ENCODE data around the gene TUB.

The TUB gene

GRCh38 chr11:8080674-8081590, at the start of gene TUB:
TUB (plus strand) TSS chr11:8081211; CDS start chr11:8081511, 300 bp downstream.
- no peak for DNase-seq (ENCODE audit: low read depth in 1 of 2, low spot score in 1 of 2)

- DNase-seq (ENCODE audit: low read depth in 1 of 2, low spot score in 1 of 2), result no peak
Measured at GRCh38 chr11:8031248-8032115, 49.5 kb upstream of the TUB start.

- no peak for DNase-seq (ENCODE audit: low read depth in 1 of 2, low spot score in 1 of 2)
Measured at GRCh38 chr11:8032122-8032521, 48.9 kb upstream of the TUB start.

- DNase-seq (ENCODE audit: low read depth in 1 of 2, low spot score in 1 of 2), result no peak
Measured at GRCh38 chr11:8032576-8033304, 48.3 kb upstream of the TUB start.

- peak in 1 of 2 donors; percentile 23 for DNase-seq (ENCODE audit: low read depth in 1 of 2, low spot score in 1 of 2)
Measured at GRCh38 chr11:8033305-8034105, 47.5 kb upstream of the TUB start.

- no peak for DNase-seq (ENCODE audit: low read depth in 1 of 2, low spot score in 1 of 2)
Measured at GRCh38 chr11:8034106-8034585, 46.9 kb upstream of the TUB start.

- DNase-seq (ENCODE audit: low read depth in 1 of 2, low spot score in 1 of 2), result no peak
Measured at GRCh38 chr11:8034604-8035190, 46.3 kb upstream of the TUB start.

- DNase-seq (ENCODE audit: low read depth in 1 of 2, low spot score in 1 of 2), result no peak
Measured at GRCh38 chr11:8035200-8035855, 45.7 kb upstream of the TUB start.

GRCh38 chr11:8036002-8036802, 44.8 kb upstream of the TUB start:
- DNase-seq (ENCODE audit: low read depth in 1 of 2, low spot score in 1 of 2), result no peak

GRCh38 chr11:8036986-8037385, 44.0 kb upstream of the TUB start:
- DNase-seq (ENCODE audit: low read depth in 1 of 2, low spot score in 1 of 2), result no peak

GRCh38 chr11:8038393-8038792, 42.6 kb upstream of the TUB start:
- no peak for DNase-seq (ENCODE audit: low read depth in 1 of 2, low spot score in 1 of 2)

- DNase-seq (ENCODE audit: low read depth in 1 of 2, low spot score in 1 of 2), result no peak
Measured at GRCh38 chr11:8038811-8039529, 42.0 kb upstream of the TUB start.

- no peak for DNase-seq (ENCODE audit: low read depth in 1 of 2, low spot score in 1 of 2)
Measured at GRCh38 chr11:8039530-8040260, 41.3 kb upstream of the TUB start.

- no peak for DNase-seq (ENCODE audit: low read depth in 1 of 2, low spot score in 1 of 2)
Measured at GRCh38 chr11:8040261-8040920, 40.6 kb upstream of the TUB start.

- DNase-seq (ENCODE audit: low read depth in 1 of 2, low spot score in 1 of 2), result no peak
Measured at GRCh38 chr11:8040921-8041285, 40.1 kb upstream of the TUB start.

- DNase-seq (ENCODE audit: low read depth in 1 of 2, low spot score in 1 of 2), result no peak
Measured at GRCh38 chr11:8041576-8041975, 39.4 kb upstream of the TUB start.

- DNase-seq (ENCODE audit: low read depth in 1 of 2, low spot score in 1 of 2), result no peak
Measured at GRCh38 chr11:8043756-8044155, 37.3 kb upstream of the TUB start.

All from stimulated activated CD4-positive, alpha-beta T cell treated with anti-CD3 and anti-CD28 coated beads, Interleukin-15, amount 100 ng/mL, for 1 hour (primary cell).